Vagina (tissue), 2 donors: ENCODE measurements around the gene FHDC1. TPM values are rescaled to one million over a fixed set of nuclear protein-coding genes. Genes with fewer than 3 reads are reported as not detected.

Experiments used
- DNase-seq, 2 donors: peaks; one replicate each; pipeline ENCODE4 v3.0.0-alpha.2; 2017; ENCODE audit errors: extremely low spot score in 2 of 2
- H3K27ac ChIP-seq: fragments of 200-600 bp; sonication (generic); one replicate; pipeline ENCODE4 v1.5.1; 2019
- H3K27me3 ChIP-seq: fragments of 200-600 bp; sonication (generic); one replicate; pipeline ENCODE4 v1.5.1; 2019
- H3K36me3 ChIP-seq, 2 donors: fragments of 200-600 bp; sonication (generic); one replicate each; pipeline ENCODE4 v1.5.1; 2017 to 2019
- H3K4me1 ChIP-seq: fragments of 200-600 bp; sonication (generic); one replicate; pipeline ENCODE4 v1.5.1; 2019
- H3K4me3 ChIP-seq, 2 donors: fragments of 200-600 bp; sonication (generic); 1 replicate in 1 of 2; 2 replicates in 1 of 2; pipeline ENCODE4 v1.5.1; 2016 to 2019
- H3K9me3 ChIP-seq: fragments of 200-600 bp; sonication (generic); one replicate; pipeline ENCODE4 v1.5.1; 2019
- CTCF ChIP-seq, 3 experiments: fragments of 450-650 bp in 2 of 3; fragments of 200-600 bp in 1 of 3; sonication (generic) in 1 of 3; IDR thresholded peaks; one replicate each; pipeline ENCODE4 v1.5.1; 2017 to 2019; ENCODE audit warnings: antibody characterized with exemption in 3 of 3, mild to moderate bottlenecking in 2 of 3, moderate library complexity in 2 of 3
- POLR2A ChIP-seq, 2 donors: fragments of 450-650 bp; IDR thresholded peaks; one replicate each; pipeline ENCODE4 v1.6.1; 2017; ENCODE audit warnings: antibody characterized with exemption in 2 of 2, mild to moderate bottlenecking in 2 of 2, moderate library complexity in 2 of 2
- POLR2AphosphoS5 ChIP-seq, 2 donors: sonication (generic); formaldehyde crosslinking; IDR thresholded peaks; one replicate each; pipeline ENCODE4 v1.9.0; 2017; ENCODE audit warnings: antibody characterized with exemption in 2 of 2, mild to moderate bottlenecking in 2 of 2, low read depth in 1 of 2; ENCODE audit not compliant: insufficient read depth in 1 of 2
- intact Hi-C: fragments of 100-400 bp; cut with DNase I; formaldehyde crosslinking; loops from one replicate; pipeline ENCODE4 v1.15.1; 2023
- total RNA-seq: library from RNA; depleted of rRNA; stranded (reverse); fragments of >200 nt; gene quantifications from one replicate; pipeline ENCODE4 v1.2.3, GENCODE V29; 2016

FHDC1 gene
- total RNA-seq, 1 donor from 2014 or later: 6.4 TPM

GRCh38 chr4:153018031-153018430 lies 81.9 kb downstream of the FHDC1 start:
- no peak for TF ChIP-seq CTCF (IDR thresholded peaks at IDR 0.05)
- TF ChIP-seq POLR2AphosphoS5 (IDR thresholded peaks at IDR 0.05; ENCODE audit: insufficient read depth in 1 of 2, low read depth in 1 of 2): no peak
- no peak for TF ChIP-seq POLR2A (IDR thresholded peaks at IDR 0.05)
- no peak for DNase-seq
- Histone ChIP-seq H3K4me3 (no peak overlapping the region), H3K36me3 (no peaks in the 10 kb centered on the region), H3K27me3 (no peaks in the 10 kb centered on the region), H3K9me3 (no peaks in the 10 kb centered on the region), H3K27ac (no peak overlapping the region), H3K4me1 (peaks cover 8% of the 10 kb centered on the region)
- intact Hi-C loops: no loop called here

GRCh38 chr4:153018684-153019083 lies 82.6 kb downstream of the FHDC1 start:
- H3K27ac ChIP-seq: no peak overlapping the region

GRCh38 chr4:153019906-153020305 lies 83.8 kb downstream of the FHDC1 start:
- intact Hi-C loops: no loop called here
- H3K4me1 ChIP-seq: peaks cover 13% of the 10 kb centered on the region
- no peaks in the 10 kb centered on the region for H3K9me3 ChIP-seq
- no peaks in the 10 kb centered on the region for H3K36me3 ChIP-seq
- DNase-seq: no peak
- no peak overlapping the region for H3K27ac ChIP-seq
- TF ChIP-seq POLR2A (IDR thresholded peaks at IDR 0.05) (no peak), POLR2AphosphoS5 (IDR thresholded peaks at IDR 0.05; ENCODE audit: insufficient read depth in 1 of 2, low read depth in 1 of 2) (no peak)
- no peak overlapping the region for H3K4me3 ChIP-seq
- H3K27me3 ChIP-seq: no peaks in the 10 kb centered on the region

More at GRCh38 chr4:153018684-153019083, 82.6 kb downstream of the FHDC1 start:
- H3K9me3 ChIP-seq: no peaks in the 10 kb centered on the region
- H3K36me3 ChIP-seq: no peaks in the 10 kb centered on the region
- intact Hi-C loops: no loop called here
- TF ChIP-seq POLR2A (IDR thresholded peaks at IDR 0.05) (no peak), CTCF (IDR thresholded peaks at IDR 0.05) (no peak), POLR2AphosphoS5 (IDR thresholded peaks at IDR 0.05; ENCODE audit: insufficient read depth in 1 of 2, low read depth in 1 of 2) (no peak)
- no peak for DNase-seq
- H3K27me3 ChIP-seq: no peaks in the 10 kb centered on the region
- H3K4me1 ChIP-seq: peaks cover 13% of the 10 kb centered on the region
- no peak overlapping the region for H3K4me3 ChIP-seq

GRCh38 chr4:153020457-153020856 lies 84.3 kb downstream of the FHDC1 start:
- intact Hi-C loops: no loop called here
- Histone ChIP-seq H3K36me3 (no peaks in the 10 kb centered on the region), H3K27me3 (no peaks in the 10 kb centered on the region), H3K4me3 (no peak overlapping the region), H3K27ac (no peak overlapping the region), H3K9me3 (no peaks in the 10 kb centered on the region), H3K4me1 (peaks cover 13% of the 10 kb centered on the region)
- no peak for TF ChIP-seq POLR2A (IDR thresholded peaks at IDR 0.05)
- TF ChIP-seq CTCF (IDR thresholded peaks at IDR 0.05): no peak
- no peak for TF ChIP-seq POLR2AphosphoS5 (IDR thresholded peaks at IDR 0.05; ENCODE audit: insufficient read depth in 1 of 2, low read depth in 1 of 2)
- no peak for DNase-seq

GRCh38 chr4:153021276-153021675 lies 85.2 kb downstream of the FHDC1 start:
- Histone ChIP-seq H3K27ac (no peak overlapping the region), H3K9me3 (no peaks in the 10 kb centered on the region), H3K4me1 (peaks cover 13% of the 10 kb centered on the region), H3K4me3 (no peak overlapping the region), H3K27me3 (no peaks in the 10 kb centered on the region), H3K36me3 (no peaks in the 10 kb centered on the region)
- no peak for DNase-seq
- intact Hi-C loops: no loop called here
- TF ChIP-seq POLR2A (IDR thresholded peaks at IDR 0.05) (no peak), CTCF (IDR thresholded peaks at IDR 0.05) (no peak), POLR2AphosphoS5 (IDR thresholded peaks at IDR 0.05; ENCODE audit: insufficient read depth in 1 of 2, low read depth in 1 of 2) (no peak)
